IMR-90 (cell line): ENCODE results near the gene TEX22. TPM values are rescaled to one million over a fixed set of nuclear protein-coding genes. Genes with fewer than 3 reads are reported as not detected.

Source experiments
- ATAC-seq: fragments of 200-7000 bp; cut with Tn5 transposase; 2 replicates; pipeline ENCODE4 v1.9.1; 2020; ENCODE audit warnings: low read depth, mild to moderate bottlenecking, moderate library complexity
- BruUV-seq: library from RNA; stranded (reverse); fragments of 400-500 nt; replicated peaks from 2 replicates; lab custom pipeline; 2021; lab: Mats Ljungman, UMichigan
- CTCF ChIA-PET: fragments of 300-600 bp; formaldehyde crosslinking; extraction: SDS; loops from one replicate; lab custom pipeline; 2021; ENCODE audit warnings: antibody characterized with exemption; lab: Yijun Ruan, JAX
- POLR2A ChIA-PET: fragments of 300-600 bp; sonication (Branson Sonifier 250); formaldehyde crosslinking; loops from one replicate; lab custom pipeline; 2022; ENCODE audit warnings: antibody characterized with exemption; ENCODE audit not compliant: unreplicated experiment; lab: Charles Lee
- DNase-seq: peaks from one replicate; pipeline ENCODE4 v3.0.0; 2013
- H2AFZ ChIP-seq: replicated peaks from 2 replicates; pipeline ENCODE3; 2013; ENCODE audit warnings: low read length, mild to moderate bottlenecking; ENCODE audit not compliant: poor library complexity
- H2AK5ac ChIP-seq: 2 replicates; pipeline ENCODE4 v1.6.1; 2013; ENCODE audit warnings: low read depth, low read length, inconsistent platforms
- H2AK9ac ChIP-seq: replicated peaks from 2 replicates; pipeline ENCODE3; 2013; ENCODE audit warnings: mild to moderate bottlenecking, low read depth, low read length, moderate library complexity; ENCODE audit not compliant: poor library complexity
- H2BK120ac ChIP-seq: 2 replicates; pipeline ENCODE4 v1.6.1; 2013; ENCODE audit warnings: low read depth, low read length, inconsistent platforms
- H2BK15ac ChIP-seq: 3 replicates; pipeline ENCODE4 v1.6.1; 2013; ENCODE audit warnings: low read depth, low read length, inconsistent platforms
- H2BK20ac ChIP-seq: 2 replicates; pipeline ENCODE4 v1.6.1; 2013; ENCODE audit warnings: low read depth, mild to moderate bottlenecking, inconsistent platforms, low read length, moderate library complexity
- H2BK5ac ChIP-seq: 2 replicates; pipeline ENCODE4 v1.6.1; 2013; ENCODE audit warnings: mild to moderate bottlenecking, low read depth, low read length, inconsistent platforms; ENCODE audit not compliant: poor library complexity, severe bottlenecking
- H3K14ac ChIP-seq: replicated peaks from 2 replicates; pipeline ENCODE4 v1.6.1; 2013; ENCODE audit warnings: low read depth, low read length, inconsistent platforms
- H3K18ac ChIP-seq: 2 replicates; pipeline ENCODE4 v1.6.1; 2013; ENCODE audit warnings: low read depth, low read length, control low read depth
- H3K23ac ChIP-seq: 2 replicates; pipeline ENCODE4 v1.6.1; 2013; ENCODE audit warnings: low read depth, low read length, inconsistent platforms
- H3K27ac ChIP-seq: 2 replicates; pipeline ENCODE4 v1.5.1; 2013; ENCODE audit warnings: mild to moderate bottlenecking, control low read depth, low read length; ENCODE audit not compliant: insufficient read depth
- H3K27me3 ChIP-seq: 2 replicates; pipeline ENCODE4 v1.6.1; 2013; ENCODE audit warnings: low read length; ENCODE audit not compliant: control insufficient read depth, insufficient read depth
- H3K36me3 ChIP-seq: 2 replicates; pipeline ENCODE4 v1.6.1; 2013; ENCODE audit warnings: low read length, mixed read lengths; ENCODE audit not compliant: control insufficient read depth, insufficient read depth
- H3K4ac ChIP-seq: 2 replicates; pipeline ENCODE4 v1.6.1; 2013; ENCODE audit warnings: low read depth, low read length, inconsistent platforms
- H3K4me1 ChIP-seq: 2 replicates; pipeline ENCODE4 v1.6.1; 2013; ENCODE audit warnings: low read length, mixed read lengths; ENCODE audit not compliant: control insufficient read depth, insufficient read depth
- H3K4me2 ChIP-seq: 2 replicates; pipeline ENCODE4 v1.6.1; 2013; ENCODE audit warnings: low read depth, mild to moderate bottlenecking, control low read depth, low read length, moderate library complexity
- H3K4me3 ChIP-seq: 2 replicates; pipeline ENCODE4 v1.5.1; 2013; ENCODE audit warnings: low read depth, mild to moderate bottlenecking, control low read depth, low read length, moderate library complexity; ENCODE audit not compliant: insufficient read depth
- H3K56ac ChIP-seq: 2 replicates; pipeline ENCODE4 v1.6.1; 2013; ENCODE audit warnings: low read length, inconsistent platforms; ENCODE audit not compliant: insufficient read depth; ENCODE audit errors: extremely low read depth
- H3K79me1 ChIP-seq, 2 experiments: 2 replicates each; pipeline ENCODE4 v1.6.1; 2013; ENCODE audit warnings: low read length in 2 of 2, inconsistent platforms in 1 of 2, low read depth in 1 of 2
- H3K9ac ChIP-seq: 2 replicates; pipeline ENCODE4 v1.6.1; 2013; ENCODE audit warnings: low read depth, low read length, control low read depth
- H3K9me1 ChIP-seq: 2 replicates; pipeline ENCODE4 v1.6.1; 2013; ENCODE audit warnings: low read length, inconsistent platforms; ENCODE audit not compliant: insufficient read depth
- H3K9me3 ChIP-seq: 2 replicates; pipeline ENCODE4 v1.6.1; 2013; ENCODE audit warnings: low read length; ENCODE audit not compliant: control insufficient read depth, insufficient read depth
- H4K20me1 ChIP-seq: 2 replicates; pipeline ENCODE4 v1.6.1; 2013; ENCODE audit warnings: low read length, inconsistent platforms; ENCODE audit not compliant: insufficient read depth
- H4K5ac ChIP-seq: 2 replicates; pipeline ENCODE4 v1.6.1; 2013; ENCODE audit warnings: mild to moderate bottlenecking, low read depth, low read length, control low read depth
- H4K8ac ChIP-seq, 2 experiments: 2 replicates each; pipeline ENCODE4 v1.6.1; 2013; ENCODE audit warnings: low read depth in 2 of 2, low read length in 2 of 2, control low read depth in 1 of 2, inconsistent platforms in 1 of 2
- H4K91ac ChIP-seq: 2 replicates; pipeline ENCODE4 v1.6.1; 2013; ENCODE audit warnings: low read depth, low read length, inconsistent platforms; ENCODE audit not compliant: insufficient read depth
- CEBPB ChIP-seq: IDR thresholded peaks from 2 replicates; pipeline ENCODE4 v1.6.1; 2012; ENCODE audit warnings: low read depth, low read length, improper control_type of control experiment
- CHD1 ChIP-seq: IDR thresholded peaks from 2 replicates; pipeline ENCODE4 v1.6.1; 2012; ENCODE audit warnings: low read depth, low read length, improper control_type of control experiment
- CTCF ChIP-seq: conservative IDR thresholded peaks from 2 replicates; pipeline ENCODE4 v1.5.1; 2012; ENCODE audit warnings: mild to moderate bottlenecking, low read depth, low read length, improper control_type of control experiment
- ELK1 ChIP-seq: fragments of 150-350 bp; IDR thresholded peaks from 2 replicates; pipeline ENCODE4 v1.6.1; 2016; ENCODE audit warnings: low read depth, mild to moderate bottlenecking, low read length, moderate library complexity, borderline replicate concordance
- MAFK ChIP-seq: IDR thresholded peaks from 2 replicates; pipeline ENCODE4 v1.6.1; 2012; ENCODE audit warnings: low read depth, low read length, improper control_type of control experiment
- MAZ ChIP-seq: IDR thresholded peaks from 2 replicates; pipeline ENCODE4 v1.6.1; 2012; ENCODE audit warnings: low read depth, mild to moderate bottlenecking, low read length, improper control_type of control experiment, moderate library complexity, borderline replicate concordance
- NFE2L2 ChIP-seq: fragments of 150-350 bp; IDR thresholded peaks from 2 replicates; pipeline ENCODE4 v1.6.1; 2016; ENCODE audit warnings: low read depth, mild to moderate bottlenecking, low read length
- POLR2A ChIP-seq: IDR thresholded peaks from 2 replicates; pipeline ENCODE4 v1.6.1; 2012; ENCODE audit warnings: mild to moderate bottlenecking, low read depth, low read length
- RCOR1 ChIP-seq: IDR thresholded peaks from 2 replicates; pipeline ENCODE4 v1.6.1; 2012; ENCODE audit warnings: mild to moderate bottlenecking, low read length, improper control_type of control experiment; ENCODE audit not compliant: insufficient replicate concordance
- WGBS, 2 experiments: methylation state at CpG; one replicate each; pipeline versions ENCODE4 v1.1.5 to v1.1.7; 2013; ENCODE audit warnings: missing lambda C conversion rate in 2 of 2; ENCODE audit not compliant: insufficient read length in 1 of 2; ENCODE audit errors: extremely low coverage in 2 of 2; 5-methylcytosine and 5-hydroxymethylcytosine counted together
- dilution Hi-C: fragments of 300-500 bp; cut with HindIII; formaldehyde crosslinking; loops from one replicate; pipeline ENCODE4 v1.14.3; 2018; ENCODE audit warnings: low sequenced_read_pairs; ENCODE audit not compliant: unreplicated experiment
- in situ Hi-C: fragments of 300-500 bp; cut with MboI; formaldehyde crosslinking; loops from 3 replicates; pipeline ENCODE4 v1.14.3; 2019; ENCODE audit warnings: low sequenced_read_pairs, inconsistent platforms, mixed read lengths
- intact Hi-C: fragments of 100-400 bp; cut with micrococcal nuclease; formaldehyde crosslinking; loops from 2 replicates; pipeline ENCODE4 v1.10.0; 2022
- polyA plus RNA-seq, 3 experiments: library from polyadenylated mRNA; depleted of rRNA; stranded (reverse); fragments of >200 nt; gene quantifications; 2 replicates each; pipeline ENCODE4 v1.2.3, GENCODE V29; 2012; ENCODE audit warnings: low replicate concordance in 1 of 3
- total RNA-seq: library from RNA; depleted of rRNA; stranded (reverse); fragments of >200 nt; gene quantifications from 2 replicates; pipeline ENCODE4 v1.2.3, GENCODE V29; 2012

The TEX22 gene
- total and polyA plus RNA-seq, 2 of the 4 experiments (the other 2 are of a cell fraction), result 0.10 to 0.18 TPM

DNA sequence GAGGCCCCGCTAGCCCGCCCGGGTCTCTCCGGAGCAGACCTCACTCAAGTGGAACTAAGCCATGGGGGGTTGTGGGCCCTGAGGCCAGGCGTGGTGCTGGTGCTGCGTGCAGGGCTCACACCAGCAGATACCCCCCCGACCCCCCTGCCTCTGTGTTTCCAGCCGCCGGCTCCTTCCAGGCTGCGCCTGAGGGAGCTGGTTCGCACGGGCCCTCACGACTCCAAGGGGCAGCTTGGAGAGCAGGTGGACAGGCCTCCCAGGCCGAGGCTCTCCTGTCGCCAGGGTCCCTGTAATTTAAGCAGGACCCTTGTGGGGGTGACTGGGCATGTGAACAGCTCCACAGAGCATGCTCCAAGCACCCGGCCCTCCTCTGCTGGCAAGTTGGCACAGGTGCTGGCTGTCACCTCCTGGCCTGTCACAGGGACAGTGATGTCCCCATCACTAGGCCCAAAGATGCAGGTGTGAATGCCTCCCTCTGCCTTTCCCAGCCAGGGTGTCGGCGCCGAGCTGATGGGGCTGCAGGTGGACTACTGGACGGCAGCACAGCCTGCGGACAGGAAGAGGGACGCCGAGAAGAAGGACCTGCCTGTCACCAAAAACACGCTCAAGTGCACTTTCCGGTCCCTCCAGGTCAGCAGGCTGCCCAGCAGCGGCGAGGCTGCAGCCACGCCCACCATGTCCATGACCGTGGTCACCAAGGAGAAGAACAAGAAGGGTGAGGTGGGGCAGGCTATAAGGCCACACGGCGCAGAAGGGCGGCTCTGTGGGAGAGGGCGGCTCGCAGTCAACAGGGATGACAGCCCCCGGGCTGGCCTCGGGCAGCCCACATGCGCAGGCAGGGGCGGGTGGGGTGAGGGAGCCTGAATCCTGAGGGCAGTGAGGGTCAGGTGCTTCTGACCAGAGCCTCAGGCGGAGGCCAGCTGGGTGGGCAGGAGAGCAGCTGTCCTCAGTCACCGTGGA is 5.9 kb upstream of the TEX22 start:
- Histone ChIP-seq H3K23ac (no peak overlapping the region), H4K91ac (no peak overlapping the region), H3K4me1 (no peaks in the 10 kb centered on the region), H3K9me1 (no peaks in the 10 kb centered on the region), H3K4ac (no peak overlapping the region), H4K5ac (no peak overlapping the region), H3K4me2 (no peak overlapping the region), H3K4me3 (no peak overlapping the region), H4K20me1 (no peaks in the 10 kb centered on the region), H2BK5ac (no peak overlapping the region), H3K9me3 (no peaks in the 10 kb centered on the region), H3K36me3 (peaks cover 9% of the 10 kb centered on the region; the same call in 1 of the 2 replicates), H2BK15ac (no peak overlapping the region), H3K27me3 (no peaks in the 10 kb centered on the region), H2AFZ (peak overlapping the region; percentile 33), H2BK120ac (no peak overlapping the region), H4K8ac (no peak overlapping the region), H2BK20ac (no peak overlapping the region), H3K14ac (no peak overlapping the region), H2AK5ac (no peak overlapping the region), H3K18ac (no peak overlapping the region), H3K79me1 (peaks cover 0 to 4% of the 10 kb centered on the region in 2 experiments; a peak in 1 of 4 replicates), H3K27ac (no peak overlapping the region), H2AK9ac (no peak overlapping the region), H3K9ac (no peak overlapping the region), H3K56ac (no peak overlapping the region)
- no peak for TF ChIP-seq MAZ
- no peak for TF ChIP-seq CTCF
- TF ChIP-seq CHD1, result no peak
- no peak for TF ChIP-seq POLR2A
- TF ChIP-seq RCOR1, result no peak
- no peak for TF ChIP-seq NFE2L2
- no peak for TF ChIP-seq MAFK
- no peak for TF ChIP-seq CEBPB
- TF ChIP-seq ELK1, result no peak
- intact Hi-C loops (no loop called here), dilution Hi-C loops (no loop called here), in situ Hi-C loops (no loop called here)
- CTCF ChIA-PET, result interaction anchor here (0.6 kb wide), 1 partner anchor 205 kb away, joined by 8 read pairs; no protein-coding TSS in a partner anchor
- ATAC-seq (no peak), DNase-seq (no peak)
- no TSS peak for BruUV-seq
- WGBS, 2 experiments, result 96% methylated on average over 23 of the region's 40 CpGs; no CpG with 5 or more reads in 1 of the 2 experiments
- POLR2A ChIA-PET, result no interaction called here
